VCaP (cell line): Measurements from ENCODE around the gene IRF1.

ENCODE experiments used
- H3K27ac ChIP-seq: fragments of 450-650 bp; 2 replicates; pipeline ENCODE4 v1.5.1; 2017
- CTCF ChIP-seq: fragments of 450-650 bp; conservative IDR thresholded peaks from 2 replicates; pipeline ENCODE4 v1.5.1; 2017; ENCODE audit warnings: mild to moderate bottlenecking, moderate library complexity

The IRF1 gene

GRCh38 chr5:132477784-132478365, 12.7 kb downstream of the IRF1 start:
- TF ChIP-seq CTCF: no peak
- no peak overlapping the region for H3K27ac ChIP-seq

DNA sequence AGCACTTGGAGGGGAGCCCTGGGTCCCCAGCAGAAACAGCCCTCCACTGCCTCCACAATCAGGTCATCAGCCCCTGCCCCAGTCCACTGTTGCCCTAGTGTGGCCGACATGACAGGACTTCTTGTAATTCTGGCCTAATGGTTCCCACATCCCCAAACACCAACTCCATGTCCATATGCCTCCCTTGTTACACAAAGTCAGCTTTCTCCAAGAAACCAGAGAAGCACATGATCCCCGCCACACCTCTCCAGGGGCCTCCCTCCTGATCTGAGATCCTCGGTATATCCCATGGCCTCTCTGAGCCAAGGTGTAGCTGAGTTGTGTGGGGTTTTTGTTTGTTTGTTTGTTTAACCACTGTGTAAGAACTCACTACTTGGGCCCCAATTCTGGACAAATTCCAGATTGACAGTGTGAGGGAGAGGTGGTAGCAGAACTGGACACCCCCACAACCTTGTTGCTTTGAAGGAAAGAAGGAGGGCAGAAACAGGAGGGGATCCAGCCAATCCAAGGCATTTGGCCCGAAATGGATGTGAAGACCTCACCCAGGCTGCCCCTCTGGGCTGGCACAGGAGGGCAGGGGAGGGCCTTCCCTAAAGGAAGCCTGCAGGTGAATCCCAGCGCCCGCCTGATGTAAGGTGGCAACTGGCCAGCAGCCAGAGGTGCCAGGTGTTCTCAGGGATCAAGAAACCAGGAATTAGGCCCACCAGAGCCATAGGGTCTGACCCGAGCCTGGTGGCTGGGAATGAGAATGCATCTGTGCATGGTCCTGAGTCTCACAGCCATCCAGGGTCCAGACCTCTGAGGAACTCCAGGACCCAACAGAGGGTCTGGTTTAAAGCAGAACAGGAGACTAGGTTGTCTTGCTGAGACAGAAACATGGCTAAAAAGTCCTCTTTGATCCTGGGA, 13.4 kb downstream of the IRF1 start:
- no peak for TF ChIP-seq CTCF
- no peak overlapping the region for H3K27ac ChIP-seq

DNA sequence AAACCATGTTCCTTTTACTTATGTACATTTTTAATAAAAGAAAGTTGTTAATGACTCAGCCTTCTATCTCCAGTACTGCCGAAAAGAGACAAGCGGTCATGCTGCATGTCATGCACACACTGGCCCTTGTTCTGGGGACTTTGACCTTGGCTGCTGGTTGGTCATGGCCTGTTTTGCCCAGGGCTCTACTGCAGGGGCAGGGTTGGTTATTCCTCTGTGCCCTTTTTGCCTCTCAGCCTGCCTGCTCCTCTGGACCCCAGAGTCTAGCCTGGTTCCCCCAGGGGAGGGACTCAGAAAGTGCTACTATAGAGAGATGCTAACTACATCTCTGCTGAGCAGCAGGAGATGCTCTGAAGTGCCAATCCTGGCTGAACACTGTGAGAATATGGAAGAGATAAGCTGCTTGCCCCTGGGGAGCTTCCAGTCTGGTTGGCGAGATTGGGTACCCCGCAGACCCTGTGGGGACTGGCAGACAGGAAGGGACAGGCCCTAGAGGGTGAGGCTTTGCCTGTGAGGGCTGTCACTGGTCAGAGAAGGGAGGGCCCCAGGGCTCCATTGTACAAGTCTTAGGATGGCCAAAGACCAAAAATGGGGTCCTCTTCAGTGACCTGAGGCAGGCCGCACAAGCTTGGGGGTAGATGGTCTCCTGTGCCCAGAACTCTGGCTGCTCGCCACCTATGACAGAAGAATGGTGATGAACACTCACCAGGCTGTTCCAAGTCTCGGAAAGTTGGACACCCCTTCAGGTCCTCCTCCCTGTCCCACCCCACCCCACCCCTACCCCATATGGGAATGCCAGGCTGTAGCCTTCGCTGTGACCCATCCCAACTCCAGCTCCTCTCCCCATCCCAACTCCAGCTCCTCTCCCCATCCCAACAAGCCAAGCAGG, 14.3 kb downstream of the IRF1 start:
- TF ChIP-seq CTCF: no peak
- no peak overlapping the region for H3K27ac ChIP-seq

GRCh38 chr5:132475497-132475882, 15.1 kb downstream of the IRF1 start:
- H3K27ac ChIP-seq: no peak overlapping the region
- TF ChIP-seq CTCF: no peak

GRCh38 chr5:132474881-132475496, 15.6 kb downstream of the IRF1 start:
- no peak for TF ChIP-seq CTCF
- no peak overlapping the region for H3K27ac ChIP-seq

DNA sequence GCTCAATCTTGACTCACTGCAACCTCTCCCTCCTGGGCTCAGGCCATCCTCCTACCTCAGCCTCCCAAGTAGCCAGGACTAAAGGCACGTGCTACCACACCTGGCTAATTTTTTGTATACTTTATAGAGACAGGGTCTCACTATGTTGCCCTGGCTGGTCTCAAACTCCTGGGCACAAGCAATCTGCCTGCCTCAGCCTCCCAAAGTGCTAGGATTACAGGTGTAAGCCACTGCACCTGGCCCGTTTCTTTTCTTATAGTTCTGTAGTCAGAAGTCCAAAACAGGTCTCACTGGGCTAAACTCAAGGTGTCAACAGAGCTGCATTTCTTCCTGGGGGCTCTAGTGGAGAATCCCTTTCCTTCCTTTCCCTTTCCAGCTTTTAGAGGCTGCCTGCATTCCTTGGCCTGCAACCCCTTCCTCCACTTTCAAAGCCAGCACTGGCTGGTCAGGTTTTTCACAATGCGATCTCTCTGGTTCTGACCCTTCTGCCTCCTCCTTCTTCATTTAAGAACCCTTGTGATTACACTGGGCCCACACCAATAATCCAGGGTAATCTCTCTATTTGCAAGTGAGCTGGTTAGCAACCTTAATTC, 16.3 kb downstream of the IRF1 start:
- H3K27ac ChIP-seq: no peak overlapping the region
- no peak for TF ChIP-seq CTCF
